B cell (primary cell): ENCODE measurements around the gene CLOCK. TPM values are rescaled to one million over a fixed set of nuclear protein-coding genes. Genes with fewer than 3 reads are reported as not detected.
A peak's percentile ranks its signal among the peaks of the same experiment; 100 is the strongest.

Experiments used
- ATAC-seq: fragments of 200-7000 bp; cut with Tn5 transposase; one replicate; pipeline ENCODE4 v1.10.0; 2021; ENCODE audit warnings: low read depth, mild to moderate bottlenecking, moderate number of reproducible peaks, moderate library complexity
- CTCF ChIA-PET: fragments of 350-600 bp; sonication (Branson Sonifier 250); formaldehyde crosslinking; loops from one replicate; lab custom pipeline; 2021; ENCODE audit warnings: antibody characterized with exemption, inconsistent platforms; lab: Charles Lee
- POLR2A ChIA-PET: fragments of 350-600 bp; sonication (Branson Sonifier 250); formaldehyde crosslinking; loops from one replicate; lab custom pipeline; 2021; ENCODE audit warnings: antibody characterized with exemption; lab: Charles Lee
- DNase-seq: peaks from one replicate; pipeline ENCODE4 v3.0.0; 2013
- H2AFZ ChIP-seq: 2 replicates; pipeline ENCODE4 v1.6.1; 2012; ENCODE audit warnings: mild to moderate bottlenecking, low read depth, low read length; ENCODE audit not compliant: insufficient read depth, poor library complexity, severe bottlenecking
- H3K27ac ChIP-seq, 2 donors: 1 replicate in 1 of 2; 2 replicates in 1 of 2; pipeline ENCODE4 v1.5.1; 2012 to 2013; ENCODE audit warnings: low read length in 2 of 2, mild to moderate bottlenecking in 2 of 2, moderate library complexity in 1 of 2
- H3K27me3 ChIP-seq, 4 experiments: fragments of 200-600 bp in 1 of 4; sonication (generic) in 1 of 4; replicated peaks in 1 of 4; 1 replicate in 2 of 4; 2 replicates in 2 of 4; pipeline versions ENCODE4 v1.6.1 to v1.7.0; 2013 to 2016; ENCODE audit warnings: low read length in 3 of 4, mild to moderate bottlenecking in 2 of 4, mixed read lengths in 1 of 4, moderate library complexity in 1 of 4; ENCODE audit not compliant: insufficient read depth in 4 of 4, control insufficient read depth in 3 of 4; ENCODE audit errors: control extremely low read depth in 1 of 4
- H3K36me3 ChIP-seq, 2 experiments: replicated peaks in 1 of 2; 1 replicate in 1 of 2; 2 replicates in 1 of 2; pipeline versions ENCODE4 v1.6.1 to v1.7.1; 2013; ENCODE audit warnings: low read length in 1 of 2; ENCODE audit not compliant: insufficient read depth in 2 of 2, control insufficient read depth in 1 of 2; ENCODE audit errors: control extremely low read depth in 1 of 2, extremely low read depth in 1 of 2
- H3K4me1 ChIP-seq, 2 donors: fragments of 200-600 bp in 1 of 2; sonication (generic) in 1 of 2; 1 replicate in 1 of 2; 2 replicates in 1 of 2; pipeline versions ENCODE4 v1.5.1 to v1.6.1; 2013 to 2017; ENCODE audit warnings: low read length in 2 of 2; ENCODE audit not compliant: control insufficient read depth in 2 of 2, insufficient read depth in 2 of 2
- H3K4me2 ChIP-seq: replicated peaks from 2 replicates; pipeline ENCODE3; 2012; ENCODE audit warnings: mild to moderate bottlenecking, low read depth, low read length; ENCODE audit not compliant: poor library complexity, severe bottlenecking
- H3K4me3 ChIP-seq, 5 experiments: fragments of 200-600 bp in 1 of 5; sonication (generic) in 1 of 5; 1 replicate in 3 of 5; 2 replicates in 2 of 5; pipeline versions ENCODE4 v1.5.1 to v1.7.0; 2011 to 2016; ENCODE audit warnings: low read length in 4 of 5, mild to moderate bottlenecking in 4 of 5, low read depth in 2 of 5, control low read depth in 1 of 5, moderate library complexity in 1 of 5; ENCODE audit not compliant: insufficient read depth in 1 of 5; ENCODE audit errors: control extremely low read depth in 1 of 5, extremely low read depth in 1 of 5
- H3K79me2 ChIP-seq: fragments of 200-600 bp; sonication (generic); one replicate; pipeline ENCODE4 v1.6.0; 2016; ENCODE audit warnings: low read length; ENCODE audit not compliant: control insufficient read depth, insufficient read depth
- H3K9ac ChIP-seq: fragments of 200-600 bp; sonication (generic); 2 replicates; pipeline ENCODE4 v1.6.1; 2017; ENCODE audit warnings: mild to moderate bottlenecking, low read length, moderate library complexity
- H3K9me3 ChIP-seq, 3 donors: one replicate each; pipeline versions ENCODE4 v1.6.1 to v1.7.1; 2013; ENCODE audit warnings: low read length in 2 of 3; ENCODE audit not compliant: control insufficient read depth in 2 of 3, insufficient read depth in 1 of 3; ENCODE audit errors: control extremely low read depth in 1 of 3
- H4K20me1 ChIP-seq: 2 replicates; pipeline ENCODE4 v1.6.0; 2012; ENCODE audit warnings: mild to moderate bottlenecking, low read length; ENCODE audit not compliant: insufficient read depth, control insufficient read depth, poor library complexity, severe bottlenecking
- H3K27ac Mint-ChIP-seq: one replicate; pipeline ENCODE4 v1.8.0; 2021; ENCODE audit warnings: mixed read lengths
- H3K27me3 Mint-ChIP-seq: one replicate; pipeline ENCODE4 v1.8.0; 2021; ENCODE audit warnings: mixed read lengths
- H3K4me1 Mint-ChIP-seq: one replicate; pipeline ENCODE4 v1.8.0; 2021; ENCODE audit warnings: mixed read lengths
- H3K4me3 Mint-ChIP-seq: one replicate; pipeline ENCODE4 v1.8.0; 2021; ENCODE audit warnings: mixed read lengths
- H3K9me3 Mint-ChIP-seq: one replicate; pipeline ENCODE4 v1.8.0; 2022; ENCODE audit warnings: mixed read lengths; ENCODE audit not compliant: insufficient read depth
- CTCF ChIP-seq: fragments of 200-600 bp; IDR thresholded peaks from one replicate; pipeline ENCODE4 v1.8.0; 2022; ENCODE audit warnings: antibody characterized with exemption, mild to moderate bottlenecking
- EZH2 ChIP-seq: IDR thresholded peaks from 2 replicates; pipeline ENCODE4 v1.6.1; 2012; ENCODE audit warnings: borderline replicate concordance, low read depth, mild to moderate bottlenecking, moderate library complexity, low read length; ENCODE audit not compliant: insufficient read depth, poor library complexity, severe bottlenecking
- WGBS: methylation state at CpG from one replicate; pipeline ENCODE4 v1.1.5; 2013; ENCODE audit warnings: missing lambda C conversion rate; ENCODE audit not compliant: insufficient coverage; 5-methylcytosine and 5-hydroxymethylcytosine counted together
- intact Hi-C: fragments of 100-400 bp; cut with micrococcal nuclease; formaldehyde crosslinking; loops from one replicate; pipeline ENCODE4 v1.10.0; 2022
- polyA minus RNA-seq: library from RNA; depleted of rRNA, polyadenylated mRNA; stranded (reverse); fragments of >200 nt; gene quantifications from 2 replicates; pipeline ENCODE4 v1.2.3, GENCODE V29; 2012
- polyA plus RNA-seq: library from polyadenylated mRNA; depleted of rRNA; stranded (reverse); fragments of >200 nt; gene quantifications from 2 replicates; pipeline ENCODE4 v1.2.3, GENCODE V29; 2012
- total RNA-seq, 2 donors: library from RNA; stranded (reverse); fragments of 120-200 nt in 1 of 2; gene quantifications; 1 replicate in 1 of 2; 2 replicates in 1 of 2; pipeline versions ENCODE4 v1.2.3 to v1.2.4, GENCODE V29; 2013 to 2022

CLOCK gene
- total RNA-seq: 14.2 and 15.2 TPM in 2 replicates
- 11.9 TPM for total RNA-seq (2013)
- 2.8 and 3.7 TPM in 2 replicates for polyA plus RNA-seq
- polyA minus RNA-seq: 11.5 and 17.8 TPM in 2 replicates

- peaks cover 31% of the 10 kb centered on the region for H3K4me1 Mint-ChIP-seq
- Histone ChIP-seq H3K4me2 (peak within 1 kb of the TSS; percentile 95), H4K20me1 (peaks cover 5% of the 10 kb centered on the region), H3K9me3 (peaks cover 0 to 2% (median 0%) of the 10 kb centered on the region in 3 donors), H3K27ac (peak within 1 kb of the TSS; percentile 59 to 84), H3K9ac (peak within 1 kb of the TSS; percentile 85), H2AFZ (peak within 1 kb of the TSS; percentile 97), H3K4me3 (peak within 1 kb of the TSS; percentile 67 to 95 (median 79)), H3K27me3 (no peaks in the 10 kb centered on the region), H3K4me1 (peaks cover 6 to 9% of the 10 kb centered on the region in 2 donors), H3K36me3 (no peaks in the 10 kb centered on the region), H3K79me2 (peaks cover 28% of the 10 kb centered on the region)
- CTCF ChIA-PET: interaction anchor here (0.8 to 2.3 kb wide), 5 partner anchors 9 to 201 kb away, joined by 3 to 7 read pairs (median 4); partner anchors contain the start of genes SRD5A3 and TMEM165
- H3K27ac Mint-ChIP-seq: peak within 1 kb of the TSS; percentile 96
- ATAC-seq (peak; percentile 75), DNase-seq (peak; percentile 94)
- POLR2A ChIA-PET: interaction anchor here (0.6 to 1.6 kb wide), 6 partner anchors 151 to 997 kb away, joined by 3 to 14 read pairs (median 7); partner anchors contain the start of genes CEP135, PAICS, SRD5A3 and TMEM165
- peak within 1 kb of the TSS; percentile 97 for H3K4me3 Mint-ChIP-seq
- no peaks in the 10 kb centered on the region for H3K9me3 Mint-ChIP-seq
- intact Hi-C loops: loop anchor here (1.0 to 10.0 kb wide), 7 partner anchors 152 to 1432 kb away; partner anchors contain the start of genes CEP135, EXOC1, POLR2B and REST
- under 1% methylated on average over 63 of the region's 71 CpGs for WGBS
- TF ChIP-seq EZH2 (no peak), CTCF (peak; percentile 58)
- peaks cover 6% of the 10 kb centered on the region for H3K27me3 Mint-ChIP-seq
These were observed at the start of gene CLOCK for GRCh38 chr4:55546756-55547465. Gene CLOCK (minus strand): TSS chr4:55546909. CDS start chr4:55482785, 64,124 bp downstream.

- Mint-ChIP-seq H3K9me3 (no peaks in the 10 kb centered on the region), H3K27ac (no peak within 1 kb of the TSS), H3K27me3 (peaks cover 11% of the 10 kb centered on the region), H3K4me3 (no peak within 1 kb of the TSS), H3K4me1 (no peaks in the 10 kb centered on the region)
- ATAC-seq: no peak
- Histone ChIP-seq H3K9me3 (peaks cover 0 to 6% (median 1%) of the 10 kb centered on the region in 3 donors), H3K27ac (no peak within 1 kb of the TSS), H3K4me2 (no peak within 1 kb of the TSS), H3K4me1 (no peaks in the 10 kb centered on the region), H2AFZ (no peak within 1 kb of the TSS), H3K4me3 (no peak within 1 kb of the TSS), H4K20me1 (no peaks in the 10 kb centered on the region), H3K36me3 (no peaks in the 10 kb centered on the region), H3K9ac (no peak within 1 kb of the TSS), H3K27me3 (no peaks in the 10 kb centered on the region), H3K79me2 (no peaks in the 10 kb centered on the region)
- DNase-seq: no peak
- POLR2A ChIA-PET: no interaction called here
- TF ChIP-seq CTCF (no peak), EZH2 (no peak)
- intact Hi-C loops: no loop called here
- CTCF ChIA-PET: no interaction called here
- 95% methylated on average over 20 of the region's 24 CpGs for WGBS
These were observed 45.3 kb upstream of the CLOCK start, which contains the start of gene PDCL2 for GRCh38 chr4:55592014-55592413. Gene PDCL2 (minus strand): TSS chr4:55592245. CDS start chr4:55592109, 136 bp downstream.
